Subcutaneous adipose tissue (tissue), 4 donors: ENCODE results near the gene RBM33. TPM values are rescaled to one million over a fixed set of nuclear protein-coding genes. Genes with fewer than 3 reads are reported as not detected.

ENCODE experiments used
- total RNA-seq, 4 donors: library from RNA; depleted of rRNA; stranded (reverse); fragments of >200 nt; gene quantifications; one replicate each; pipeline ENCODE4 v1.1.0, GENCODE V29; 2016
- TF ChIP-seq, protein P1 (sequence below): fragments of 450-650 bp; IDR thresholded peaks from one replicate; pipeline ENCODE4 v1.5.1; 2016; ENCODE audit warnings: low read depth, mild to moderate bottlenecking, control low read depth, antibody characterized with exemption, moderate library complexity

Gene RBM33
- total RNA-seq, 4 donors from 2014 or later: 33.9 to 69.1 (median 46.2) TPM

DNA sequence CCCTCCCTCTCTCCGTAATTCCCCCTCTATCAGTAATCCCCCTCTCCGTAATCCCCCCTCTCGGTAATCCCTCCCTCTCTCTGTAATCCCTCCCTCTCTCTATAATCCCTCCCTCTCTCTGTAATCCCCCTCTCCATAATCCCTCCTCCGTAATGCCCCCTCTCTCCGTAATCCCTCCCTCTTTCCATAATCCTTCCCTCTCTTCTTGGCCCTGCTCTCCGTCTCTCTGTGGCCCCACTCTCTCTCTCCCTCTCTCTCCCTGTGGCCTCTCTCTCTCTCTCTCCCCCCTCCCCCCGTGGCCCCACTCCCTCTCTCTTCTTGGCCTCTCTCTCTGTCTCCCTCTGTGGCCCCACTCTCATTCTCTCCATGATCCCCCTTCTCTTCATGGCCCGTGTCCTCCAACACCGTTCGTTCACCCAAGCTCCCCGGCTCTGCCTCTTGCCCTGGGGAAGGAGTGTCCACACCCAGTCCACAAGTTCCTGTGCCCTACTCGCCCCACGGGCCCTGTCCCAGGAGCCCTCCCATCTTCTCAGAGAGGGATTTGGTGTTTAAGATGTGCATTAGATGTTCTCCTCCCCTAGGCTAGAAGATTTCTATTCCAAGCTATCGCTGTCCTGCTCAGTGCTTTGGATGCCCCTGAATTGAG is 148.0 kb downstream of the RBM33 start:
- TF ChIP-seq, protein P1, sequence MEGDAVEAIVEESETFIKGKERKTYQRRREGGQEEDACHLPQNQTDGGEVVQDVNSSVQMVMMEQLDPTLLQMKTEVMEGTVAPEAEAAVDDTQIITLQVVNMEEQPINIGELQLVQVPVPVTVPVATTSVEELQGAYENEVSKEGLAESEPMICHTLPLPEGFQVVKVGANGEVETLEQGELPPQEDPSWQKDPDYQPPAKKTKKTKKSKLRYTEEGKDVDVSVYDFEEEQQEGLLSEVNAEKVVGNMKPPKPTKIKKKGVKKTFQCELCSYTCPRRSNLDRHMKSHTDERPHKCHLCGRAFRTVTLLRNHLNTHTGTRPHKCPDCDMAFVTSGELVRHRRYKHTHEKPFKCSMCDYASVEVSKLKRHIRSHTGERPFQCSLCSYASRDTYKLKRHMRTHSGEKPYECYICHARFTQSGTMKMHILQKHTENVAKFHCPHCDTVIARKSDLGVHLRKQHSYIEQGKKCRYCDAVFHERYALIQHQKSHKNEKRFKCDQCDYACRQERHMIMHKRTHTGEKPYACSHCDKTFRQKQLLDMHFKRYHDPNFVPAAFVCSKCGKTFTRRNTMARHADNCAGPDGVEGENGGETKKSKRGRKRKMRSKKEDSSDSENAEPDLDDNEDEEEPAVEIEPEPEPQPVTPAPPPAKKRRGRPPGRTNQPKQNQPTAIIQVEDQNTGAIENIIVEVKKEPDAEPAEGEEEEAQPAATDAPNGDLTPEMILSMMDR: no peak

DNA sequence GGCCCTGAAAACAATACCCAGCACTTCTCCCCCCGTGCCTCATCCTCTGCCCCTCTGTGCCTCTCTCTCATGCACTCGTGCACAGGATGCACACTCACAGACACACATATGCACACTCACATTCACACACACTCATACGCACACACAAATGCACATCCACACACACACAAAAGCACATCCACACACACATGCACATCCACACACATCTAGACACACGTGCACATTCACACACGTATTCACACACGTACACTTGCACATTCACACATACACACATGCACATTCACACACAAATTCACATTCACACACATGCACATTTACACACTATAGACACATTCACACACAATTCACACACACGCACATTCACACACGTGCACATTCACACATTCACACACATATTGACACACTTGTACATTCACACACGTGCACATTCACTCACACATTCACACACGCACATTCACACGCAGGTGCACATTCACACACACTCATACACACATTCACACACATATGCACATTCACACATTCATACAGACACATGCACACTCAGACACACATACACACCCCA is 148.6 kb downstream of the RBM33 start:
- TF ChIP-seq, protein P1: no peak

DNA sequence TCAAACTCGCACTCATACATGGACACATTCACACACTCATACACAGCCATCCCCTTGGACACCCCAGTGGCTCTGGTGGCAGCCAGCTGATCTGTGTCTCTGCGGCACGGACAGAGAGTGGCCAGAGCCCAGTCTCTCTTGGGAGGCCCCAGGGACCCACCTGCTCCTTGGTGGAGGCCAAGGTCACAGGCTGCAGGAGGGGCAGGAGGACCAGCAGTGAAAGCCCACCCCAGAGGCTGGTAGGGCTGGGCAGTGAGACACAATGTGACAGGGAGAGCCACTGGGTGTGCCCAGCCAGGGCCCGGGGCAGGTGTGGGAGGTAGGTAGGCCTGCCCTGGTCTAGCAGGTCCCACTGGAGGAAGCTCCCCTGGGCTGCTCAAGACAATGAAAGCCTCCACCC is 149.3 kb downstream of the RBM33 start:
- TF ChIP-seq, protein P1: no peak

DNA sequence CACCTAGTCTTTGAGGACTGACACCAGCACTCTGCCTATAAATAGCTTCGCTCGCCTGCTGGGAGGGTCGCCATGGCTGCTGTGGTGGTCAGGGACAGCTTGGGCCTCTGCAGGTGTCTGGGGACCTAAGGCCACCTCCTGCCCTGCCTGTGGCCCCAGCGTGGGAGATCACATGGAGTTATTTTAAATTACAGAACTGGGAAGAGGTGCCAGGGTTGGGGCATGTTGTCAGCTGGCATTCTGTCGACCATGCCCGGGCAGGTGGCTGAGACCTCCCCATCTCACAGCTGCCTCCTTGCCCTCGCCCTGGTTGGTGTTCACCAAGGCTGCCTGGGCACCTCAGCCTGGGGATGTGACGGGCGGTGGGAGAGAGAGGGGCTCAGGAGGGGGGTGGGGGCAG is 149.7 kb downstream of the RBM33 start:
- TF ChIP-seq, protein P1: no peak

DNA sequence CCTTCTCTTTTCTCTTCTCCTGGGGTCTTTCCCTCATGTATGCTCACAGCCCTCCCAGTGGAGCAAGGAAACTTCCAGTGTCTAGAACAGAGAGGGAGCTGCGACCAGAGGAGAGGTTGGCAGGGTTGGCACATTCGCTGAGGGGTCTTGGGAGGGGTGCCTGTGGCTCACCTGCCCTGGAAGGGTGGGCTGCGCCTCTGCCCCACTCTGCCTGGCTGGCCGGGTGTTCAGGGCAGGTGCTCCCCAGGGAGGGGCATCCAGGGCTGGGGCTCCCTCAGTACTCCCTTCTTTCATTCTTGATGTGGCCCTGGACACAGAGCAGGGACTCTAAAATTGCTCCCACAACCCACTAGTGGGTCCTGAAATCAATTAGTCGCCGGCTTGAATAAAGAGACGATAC is 150.9 kb downstream of the RBM33 start:
- TF ChIP-seq, protein P1: no peak

DNA sequence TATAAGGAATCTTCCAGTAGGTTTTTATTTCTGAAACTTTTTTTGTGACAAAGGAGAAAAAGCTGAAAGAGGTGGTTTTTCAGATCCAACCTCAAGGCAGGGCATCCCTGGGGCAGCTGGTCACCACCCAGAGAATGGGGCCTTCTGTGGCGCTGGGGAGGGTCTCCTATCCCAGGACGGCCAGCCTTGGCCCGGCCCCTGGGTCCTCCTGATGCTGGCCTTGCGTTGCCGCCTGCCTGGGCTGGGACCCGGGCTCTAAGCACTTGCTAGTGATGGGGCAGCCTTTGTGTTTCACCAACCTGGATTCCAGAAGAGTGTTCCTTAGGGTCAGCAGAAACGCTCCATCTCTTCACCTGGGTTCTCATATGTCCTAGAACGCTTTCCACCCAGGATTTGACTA is 151.5 kb downstream of the RBM33 start:
- TF ChIP-seq, protein P1: no peak

DNA sequence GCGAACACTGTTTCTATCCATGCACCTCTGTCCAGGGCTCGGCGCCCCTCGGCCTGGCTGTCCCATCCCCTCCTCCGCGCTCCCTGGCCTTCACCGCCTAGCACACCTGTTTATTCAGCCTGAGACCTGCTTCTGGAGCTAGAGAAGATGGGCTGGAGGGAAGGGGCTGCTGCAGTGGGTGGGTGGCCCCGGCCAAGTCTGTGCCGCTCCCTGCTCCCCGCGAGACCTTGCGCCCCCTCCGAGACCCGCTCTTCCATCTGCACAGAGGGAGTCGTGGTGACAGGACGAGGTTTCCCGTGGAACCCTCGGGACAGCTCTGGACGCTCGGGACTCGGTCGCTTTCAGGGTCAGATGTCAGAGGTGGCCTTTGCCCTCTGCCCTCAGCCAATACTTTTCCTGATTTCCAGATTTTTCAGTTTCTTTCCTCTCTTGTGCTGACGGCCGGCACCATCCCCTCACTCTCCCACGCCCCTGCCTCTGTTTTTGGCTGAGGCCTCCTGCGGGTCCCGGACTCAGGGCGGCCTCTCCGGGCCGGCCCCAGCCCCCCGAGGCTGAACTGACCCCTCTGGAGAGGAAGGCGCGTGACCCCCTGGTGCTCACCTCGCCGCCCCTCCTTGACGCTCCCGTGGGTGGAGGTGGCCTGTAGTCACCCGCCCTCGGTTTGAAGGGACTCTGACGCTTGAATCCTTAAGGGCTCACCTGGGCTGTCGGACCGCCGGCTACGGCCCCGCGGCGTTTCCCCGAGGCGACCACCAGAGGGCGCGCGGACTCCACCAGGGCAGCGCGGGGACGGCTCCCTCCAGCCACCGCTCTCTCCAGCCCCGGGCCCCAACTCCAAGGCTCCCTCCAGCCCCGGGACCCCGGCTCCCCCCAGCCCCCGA is 152.2 kb downstream of the RBM33 start:
- TF ChIP-seq, protein P1: no peak
